NCI-H187 (cell line): ENCODE results near the gene TMEM209.

Experiments
- DNase-seq, 2 experiments: peaks; one replicate each; lab custom pipeline; 2025; lab: John Stamatoyannopoulos, UW

TMEM209 gene

DNA sequence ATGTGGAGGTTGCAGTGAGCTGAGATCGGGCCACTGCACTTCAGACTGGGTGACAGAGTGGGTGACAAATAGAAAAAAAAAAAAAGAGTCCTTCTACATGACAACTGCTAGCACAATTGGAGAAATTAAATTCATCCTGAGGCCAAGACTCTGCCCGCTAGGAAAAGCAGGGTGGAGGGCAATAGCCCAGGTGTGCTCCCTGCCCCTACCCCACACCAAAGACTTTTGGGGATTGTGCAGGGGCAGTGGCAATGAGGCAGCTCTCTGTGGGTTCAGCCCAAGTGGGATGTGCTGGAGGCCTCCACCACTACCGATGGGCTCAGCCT, 61.3 kb downstream of the TMEM209 start:
- DNase-seq: no peak

DNA sequence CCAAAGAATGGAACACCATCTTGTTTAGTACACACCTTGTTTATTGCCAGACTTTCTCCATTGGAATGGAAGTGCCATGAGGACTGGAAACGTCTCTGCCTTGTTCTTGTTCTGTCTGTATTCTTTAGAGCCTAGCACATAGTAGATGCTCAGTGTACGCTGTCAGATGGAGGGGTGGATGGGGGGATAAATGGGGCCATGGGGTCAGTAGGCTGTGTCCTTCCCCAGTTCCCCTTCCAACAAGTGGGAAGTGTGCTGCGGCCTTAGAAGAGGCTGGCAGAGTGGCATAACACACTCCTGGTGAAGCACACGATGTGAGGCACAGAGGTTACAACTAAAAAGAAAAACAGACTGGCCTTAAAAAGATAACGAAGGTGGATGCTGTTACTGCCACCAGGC, 61.9 kb downstream of the TMEM209 start:
- DNase-seq: no peak

GRCh38 chr7:130142654-130143333, 62.4 kb downstream of the TMEM209 start:
- DNase-seq: no peak

DNA sequence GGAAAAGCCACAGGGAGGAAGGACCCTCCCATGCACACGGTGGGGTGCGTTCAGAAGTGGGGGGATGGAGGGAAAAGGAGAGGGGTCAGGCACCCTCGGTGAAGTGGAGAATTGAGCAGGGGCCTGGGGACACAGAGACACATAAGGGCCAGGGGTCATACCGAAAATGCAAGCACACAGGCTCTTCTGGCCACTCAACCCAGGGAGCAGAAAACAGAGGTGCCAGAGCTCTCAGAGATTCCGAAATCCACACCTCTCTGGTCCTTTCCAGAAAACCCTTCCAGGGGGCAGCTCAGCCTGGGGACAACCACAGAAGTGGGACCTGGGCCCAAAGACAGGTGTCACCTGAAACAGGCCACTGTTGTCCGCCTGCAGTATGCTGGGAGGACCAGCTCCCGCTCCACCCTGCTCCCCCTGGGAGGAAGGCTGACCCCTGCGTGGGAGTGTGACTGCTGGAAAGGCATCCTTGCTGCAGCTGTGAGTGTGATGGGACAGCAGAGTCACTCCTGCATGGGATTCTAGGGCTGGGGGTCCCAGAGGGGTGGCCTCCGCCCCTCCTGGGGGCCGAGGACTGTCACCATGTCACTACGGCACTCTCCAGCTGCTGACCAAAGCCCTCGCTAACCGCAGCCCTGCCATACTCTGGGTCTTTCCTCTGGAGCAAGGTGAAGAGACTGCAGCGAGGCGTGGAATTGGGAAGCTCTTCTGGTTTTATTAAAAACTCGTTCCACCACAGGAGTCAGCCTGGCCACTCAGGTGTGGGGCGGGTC, 63.1 kb downstream of the TMEM209 start:
- no peak for DNase-seq

- peak in 1 of 2 experiments; percentile 44 for DNase-seq
Observed at GRCh38 chr7:130141161-130141883, 63.9 kb downstream of the TMEM209 start.

- DNase-seq: no peak
Observed at GRCh38 chr7:130140551-130141160, 64.5 kb downstream of the TMEM209 start.

- peak in 1 of 2 experiments; percentile 29 for DNase-seq
Observed at GRCh38 chr7:130139193-130139960, 65.8 kb downstream of the TMEM209 start.

DNA sequence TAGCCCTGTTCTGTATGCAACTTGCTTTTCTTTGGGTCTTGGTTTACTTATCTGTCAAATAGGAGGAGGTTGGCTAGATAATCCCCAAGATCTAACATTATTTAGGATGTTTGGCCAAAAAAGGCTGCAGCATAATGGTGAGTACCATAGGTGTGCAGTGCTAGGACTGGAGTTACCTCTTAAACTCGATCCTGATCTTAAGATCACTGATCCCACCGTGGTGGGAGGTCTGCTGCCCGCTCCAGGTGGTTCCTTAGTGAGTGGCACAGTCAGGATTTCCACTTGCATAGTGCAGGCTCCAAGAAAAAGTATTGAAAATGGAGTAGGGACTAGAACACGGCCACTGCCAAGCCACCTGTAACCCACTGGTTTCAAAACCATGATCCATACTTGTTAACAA, 68.0 kb downstream of the TMEM209 start:
- DNase-seq: no peak

- DNase-seq: no peak
Observed at GRCh38 chr7:130136579-130137167, 68.5 kb downstream of the TMEM209 start.

DNA sequence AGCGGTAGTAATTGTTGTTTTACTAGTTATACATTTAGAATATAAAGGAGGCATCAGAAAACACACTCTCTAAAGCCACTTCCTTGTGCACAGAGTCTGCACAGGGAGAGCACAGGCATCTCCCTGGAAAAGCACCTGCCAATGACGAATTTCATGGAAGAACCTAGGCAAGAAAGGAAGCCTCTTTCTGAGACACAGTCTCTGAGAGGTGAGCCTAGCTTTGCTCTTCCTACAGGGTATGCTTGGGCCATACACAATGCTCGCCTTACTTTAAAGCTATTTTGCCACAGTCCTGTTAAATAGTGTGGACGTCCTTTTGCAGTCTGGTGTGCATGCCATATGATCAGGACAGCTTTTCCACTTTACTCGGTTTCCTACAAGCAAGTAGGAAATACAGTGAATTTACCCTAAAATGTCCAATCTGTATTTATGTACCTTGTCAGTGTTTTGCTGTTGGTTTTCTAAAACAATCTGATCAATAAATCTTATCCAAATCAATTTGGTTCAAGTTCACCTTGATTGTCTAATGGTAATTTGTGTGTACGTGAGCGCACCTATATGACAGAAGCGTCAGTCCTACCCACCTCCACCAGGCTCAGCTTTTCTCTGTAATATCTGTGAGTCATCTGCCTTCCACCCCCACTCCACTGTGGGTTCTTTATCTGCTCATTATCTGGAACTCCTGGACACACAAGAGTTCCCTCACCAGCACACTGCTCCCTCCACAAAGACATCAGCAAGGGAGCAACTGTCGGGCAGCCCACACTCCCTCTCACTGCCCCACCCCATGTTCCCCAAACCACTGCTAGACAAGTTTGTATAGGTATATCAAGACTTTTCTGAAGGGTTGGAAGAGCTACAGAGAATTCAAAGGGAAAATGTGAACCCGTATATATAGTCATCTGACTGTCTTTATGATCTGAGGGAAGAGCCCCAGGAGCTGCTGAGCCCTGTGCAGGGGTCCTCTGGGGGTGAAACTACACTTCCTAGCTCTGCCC, 69.7 kb downstream of the TMEM209 start:
- no peak for DNase-seq

DNA sequence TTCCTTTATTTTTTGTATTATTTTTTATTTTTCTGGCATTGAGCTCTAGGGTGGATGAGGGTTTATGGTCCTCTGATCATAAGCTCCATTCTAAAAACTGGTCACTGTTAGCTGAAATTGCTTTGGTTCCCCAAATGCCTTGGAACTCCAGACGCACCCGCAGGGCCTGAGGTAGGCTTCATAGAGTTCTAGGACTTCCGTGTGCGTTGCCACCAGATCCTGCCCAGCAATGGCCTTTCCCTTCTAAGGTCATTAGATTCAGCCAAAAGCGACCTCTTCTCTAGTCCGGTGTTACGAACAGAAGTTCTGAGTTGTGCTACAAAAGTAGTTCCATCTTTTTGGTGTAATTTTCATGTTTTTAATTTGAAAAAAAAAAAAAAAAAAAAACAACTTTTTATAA, 70.5 kb downstream of the TMEM209 start:
- no peak for DNase-seq

- DNase-seq: no peak
Observed at GRCh38 chr7:130134106-130134636, 71.0 kb downstream of the TMEM209 start.

- DNase-seq: no peak
Observed at GRCh38 chr7:130133029-130133782, 72.0 kb downstream of the TMEM209 start.

- DNase-seq: no peak
Observed at GRCh38 chr7:130131964-130132875, 73.0 kb downstream of the TMEM209 start.

GRCh38 chr7:130131191-130131834, 73.9 kb downstream of the TMEM209 start:
- DNase-seq: no peak

DNA sequence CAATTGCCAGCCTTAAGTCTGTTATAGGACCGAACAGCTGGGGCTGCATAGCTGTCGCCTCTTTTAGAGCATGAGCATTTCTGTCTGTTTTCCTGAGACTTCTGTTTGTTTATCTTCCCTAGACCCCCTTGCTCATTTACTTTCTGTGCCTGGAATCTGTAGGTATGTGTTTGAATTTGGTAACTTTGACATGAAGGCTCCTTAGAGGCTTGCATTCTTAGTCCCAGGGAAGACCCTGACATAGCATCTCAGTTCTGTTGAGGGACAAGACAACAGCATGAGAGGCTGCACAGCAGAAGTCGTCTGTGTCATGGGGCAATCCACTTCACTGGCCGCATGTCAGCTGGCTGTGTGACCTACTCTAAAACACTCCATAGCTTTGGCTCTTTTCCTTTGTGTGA, 76.2 kb downstream of the TMEM209 start:
- no peak for DNase-seq

DNA sequence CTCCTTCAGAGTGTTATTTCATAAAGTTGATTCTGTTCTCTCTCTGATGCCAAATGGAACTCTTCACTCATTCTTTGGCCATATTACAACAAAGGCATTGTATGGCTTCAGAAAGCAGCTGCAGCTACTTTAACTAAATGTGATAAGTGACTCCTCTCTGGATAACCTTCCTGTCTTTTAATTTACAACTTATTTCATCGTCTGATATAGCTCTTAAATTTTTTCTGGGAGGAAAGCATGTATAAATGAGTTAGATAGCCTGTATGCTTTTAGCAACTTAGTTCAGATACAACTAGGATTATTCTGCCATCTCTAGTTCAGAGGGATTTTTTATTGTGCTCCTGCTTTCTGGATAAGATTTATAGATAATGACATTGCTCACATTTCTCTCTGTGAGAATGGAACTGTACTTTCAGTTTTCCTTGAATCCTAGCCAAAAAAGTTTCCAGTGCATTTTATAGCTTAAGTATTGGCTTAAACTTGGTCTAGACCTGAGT, 77.3 kb downstream of the TMEM209 start:
- no peak for DNase-seq
